Natural killer cell (primary cell): ENCODE results near the gene ARID5B. TPM values are rescaled to one million over a fixed set of nuclear protein-coding genes. Genes with fewer than 3 reads are reported as not detected.
A peak's percentile ranks its signal among the peaks of the same experiment; 100 is the strongest.

Experiments
- ATAC-seq, 3 donors: fragments of 150-1000 bp in 2 of 3; fragments of 200-7000 bp in 1 of 3; cut with Tn5 transposase; 1 replicate in 1 of 3; 2 replicates in 2 of 3; pipeline ENCODE4 v1.10.0; 2021; ENCODE audit warnings: mild to moderate bottlenecking in 2 of 3, moderate library complexity in 2 of 3
- DNase-seq, 2 donors: peaks; one replicate each; pipeline versions ENCODE4 v3.0.0 to v3.0.0-alpha.2; 2013 to 2021; ENCODE audit warnings: mixed read lengths in 1 of 2
- H3K27ac ChIP-seq: one replicate; pipeline ENCODE4 v1.5.1; 2013; ENCODE audit warnings: mild to moderate bottlenecking, low read length
- H3K27me3 ChIP-seq: one replicate; pipeline ENCODE4 v1.6.1; 2013; ENCODE audit warnings: low read length; ENCODE audit not compliant: control insufficient read depth, insufficient read depth
- H3K36me3 ChIP-seq: one replicate; pipeline ENCODE4 v1.6.1; 2013; ENCODE audit warnings: low read length; ENCODE audit not compliant: control insufficient read depth, insufficient read depth
- H3K4me1 ChIP-seq: one replicate; pipeline ENCODE4 v1.6.1; 2013; ENCODE audit warnings: low read length; ENCODE audit not compliant: control insufficient read depth, insufficient read depth
- H3K4me3 ChIP-seq: one replicate; pipeline ENCODE4 v1.5.1; 2013; ENCODE audit warnings: low read length
- H3K9me3 ChIP-seq: one replicate; pipeline ENCODE4 v1.6.1; 2013; ENCODE audit warnings: low read length; ENCODE audit not compliant: control insufficient read depth, insufficient read depth
- H3K27ac Mint-ChIP-seq, 2 donors: one replicate each; pipeline ENCODE4 v1.8.0; 2022; ENCODE audit warnings: mild to moderate bottlenecking in 2 of 2, mixed read lengths in 2 of 2, moderate library complexity in 1 of 2
- H3K27me3 Mint-ChIP-seq, 2 donors: one replicate each; pipeline ENCODE4 v1.8.0; 2022; ENCODE audit warnings: low read depth in 2 of 2, mixed read lengths in 2 of 2
- H3K36me3 Mint-ChIP-seq: one replicate; pipeline ENCODE4 v1.8.0; 2022; ENCODE audit warnings: mixed read lengths
- H3K4me1 Mint-ChIP-seq, 2 donors: one replicate each; pipeline ENCODE4 v1.8.0; 2022; ENCODE audit warnings: mixed read lengths in 2 of 2
- H3K4me3 Mint-ChIP-seq: one replicate; pipeline ENCODE4 v1.8.0; 2022; ENCODE audit warnings: mild to moderate bottlenecking, moderate library complexity, mixed read lengths
- H3K9me3 Mint-ChIP-seq, 2 donors: one replicate each; pipeline ENCODE4 v1.8.0; 2022; ENCODE audit warnings: mixed read lengths in 2 of 2
- CTCF ChIP-seq: fragments of 200-600 bp; IDR thresholded peaks from one replicate; pipeline ENCODE4 v1.8.0; 2022; ENCODE audit warnings: antibody characterized with exemption
- WGBS: methylation state at CpG from one replicate; pipeline ENCODE4 v1.1.7; 2013; ENCODE audit warnings: missing lambda C conversion rate; ENCODE audit not compliant: insufficient coverage; 5-methylcytosine and 5-hydroxymethylcytosine counted together
- intact Hi-C: fragments of 100-400 bp; cut with micrococcal nuclease; formaldehyde crosslinking; loops from one replicate; pipeline ENCODE4 v1.14.2; 2022
- total RNA-seq, 4 donors: library from RNA; stranded (reverse); fragments of 120-200 nt in 1 of 4; gene quantifications; one replicate each; pipeline versions ENCODE4 v1.2.3 to v1.2.4, GENCODE V29; 2013 to 2022

The ARID5B gene
- total RNA-seq, 3 donors from 2014 or later (not counting 1 experiment from before 2014, with no cell fraction given), result 22.3 to 44.3 (median 31.3) TPM

DNA sequence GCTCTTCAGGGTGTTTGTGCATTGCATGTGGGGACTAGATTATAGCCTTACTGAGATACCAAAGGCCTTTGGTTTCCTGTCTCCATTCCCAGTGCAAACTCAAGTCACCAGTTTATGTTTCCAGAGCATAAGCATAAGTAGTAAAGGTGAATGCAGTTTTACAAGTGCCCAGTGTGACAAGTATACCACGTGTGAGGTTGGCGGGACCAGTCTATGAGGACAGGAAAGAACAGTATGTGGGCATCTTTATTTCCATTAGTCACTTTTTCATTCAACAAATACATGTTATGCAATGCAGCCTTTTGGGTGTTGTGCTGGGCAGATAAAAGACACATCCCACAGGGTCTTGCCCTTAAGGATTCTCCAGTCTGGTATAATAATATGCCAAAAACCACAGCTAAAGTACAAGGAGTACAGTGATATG is 146.5 kb downstream of the ARID5B start:
- WGBS, result no CpG with 5 or more reads among the region's 2 CpGs
- intact Hi-C loops, result loop anchor here (2.0 to 5.0 kb wide), 6 partner anchors 105 to 1219 kb away; partner anchors contain the start of gene ARID5B
- peak; percentile 37 to 55 (median 45) for ATAC-seq
- Histone ChIP-seq H3K27ac (peak overlapping the region; percentile 70), H3K4me1 (peaks cover 46% of the 10 kb centered on the region), H3K9me3 (no peaks in the 10 kb centered on the region), H3K36me3 (peaks cover 15% of the 10 kb centered on the region), H3K27me3 (no peaks in the 10 kb centered on the region), H3K4me3 (no peak overlapping the region)
- Mint-ChIP-seq H3K36me3 (peaks cover 7% of the 10 kb centered on the region), H3K4me3 (peak overlapping the region; percentile 79), H3K27me3 (no peaks in the 10 kb centered on the region), H3K27ac (peak overlapping the region; percentile 84 to 89), H3K9me3 (no peaks in the 10 kb centered on the region), H3K4me1 (peaks cover 86 to 92% of the 10 kb centered on the region in 2 donors)
- DNase-seq, result peak in 1 of 2 donors; percentile 51
- no peak for TF ChIP-seq CTCF

GRCh38 chr10:62048470-62048869 is 147.0 kb downstream of the ARID5B start:
- Histone ChIP-seq H3K4me3 (peak overlapping the region; percentile 35), H3K36me3 (peaks cover 18% of the 10 kb centered on the region), H3K9me3 (no peaks in the 10 kb centered on the region), H3K27me3 (no peaks in the 10 kb centered on the region), H3K4me1 (peaks cover 50% of the 10 kb centered on the region), H3K27ac (peak overlapping the region; percentile 70)
- Mint-ChIP-seq H3K9me3 (no peaks in the 10 kb centered on the region), H3K27me3 (no peaks in the 10 kb centered on the region), H3K27ac (peak overlapping the region; percentile 84 to 89), H3K4me3 (peak overlapping the region; percentile 79), H3K36me3 (peaks cover 11% of the 10 kb centered on the region), H3K4me1 (peaks cover 86 to 92% of the 10 kb centered on the region in 2 donors)
- DNase-seq, result peak in 1 of 2 donors; percentile 32
- no peak for TF ChIP-seq CTCF
- ATAC-seq, result no peak
- WGBS, result 54% methylated on average over 5 of the region's 5 CpGs
- intact Hi-C loops, result loop anchor here (2.0 to 5.0 kb wide), 6 partner anchors 106 to 1219 kb away; partner anchors contain the start of gene ARID5B

GRCh38 chr10:62048919-62049623 is 147.6 kb downstream of the ARID5B start:
- Histone ChIP-seq H3K4me3 (peak overlapping the region; percentile 35), H3K4me1 (peaks cover 50% of the 10 kb centered on the region), H3K27ac (peak overlapping the region; percentile 70), H3K27me3 (no peaks in the 10 kb centered on the region), H3K9me3 (no peaks in the 10 kb centered on the region), H3K36me3 (peaks cover 18% of the 10 kb centered on the region)
- 50% methylated on average over 21 of the region's 21 CpGs for WGBS
- TF ChIP-seq CTCF, result no peak
- peak; percentile 22 to 43 (median 42) for ATAC-seq
- intact Hi-C loops, result loop anchor here (2.0 to 5.0 kb wide), 6 partner anchors 106 to 1218 kb away; partner anchors contain the start of gene ARID5B
- Mint-ChIP-seq H3K27me3 (no peaks in the 10 kb centered on the region), H3K4me3 (peak overlapping the region; percentile 79), H3K36me3 (peaks cover 11% of the 10 kb centered on the region), H3K27ac (peak overlapping the region; percentile 84 to 89), H3K4me1 (peaks cover 89 to 93% of the 10 kb centered on the region in 2 donors), H3K9me3 (no peaks in the 10 kb centered on the region)
- peak; percentile 41 to 65 for DNase-seq
